LNCaP clone FGC (cell line): ENCODE data around the gene NRP1.
"Not testable (repeated sequence)": the region's sequence is repeated elsewhere in the genome, so short reads cannot be mapped to it uniquely, and the experiment has no call there.

Experiments used
- DNase-seq: peaks from one replicate; pipeline ENCODE4 v3.0.0-alpha.2; 2011; ENCODE audit warnings: low read depth
- H3K4me3 ChIP-seq: 2 replicates; pipeline ENCODE4 v1.5.1; 2011; ENCODE audit warnings: mild to moderate bottlenecking, low read depth, low read length, control low read depth
- TF ChIP-seq, protein P1 (sequence below): IDR thresholded peaks from 2 replicates; pipeline ENCODE4 v1.5.1; 2012; ENCODE audit warnings: mild to moderate bottlenecking; ENCODE audit not compliant: control insufficient read depth, insufficient read depth; ENCODE audit errors: extremely low read depth

NRP1 gene

DNA sequence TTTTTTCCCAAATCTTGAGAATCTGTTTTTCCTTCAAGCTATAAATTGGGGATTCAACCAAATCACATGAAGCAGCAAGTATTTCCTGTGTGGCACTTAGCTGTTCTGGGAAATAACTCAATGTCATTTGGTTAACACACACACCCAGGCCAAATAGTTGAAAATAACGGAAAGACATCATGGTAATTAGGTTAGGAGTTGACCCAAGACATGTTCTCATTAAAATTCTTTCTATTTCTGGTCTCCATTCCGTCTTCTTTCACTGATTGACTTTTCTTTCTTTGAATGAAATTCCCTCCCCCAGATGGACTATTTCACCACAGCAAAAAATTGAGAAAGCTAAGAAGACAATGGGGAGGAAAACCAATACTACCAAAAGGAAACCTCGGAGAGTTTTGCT lies 30.5 kb downstream of the NRP1 start:
- H3K4me3 ChIP-seq: no peak overlapping the region
- TF ChIP-seq, protein P1, sequence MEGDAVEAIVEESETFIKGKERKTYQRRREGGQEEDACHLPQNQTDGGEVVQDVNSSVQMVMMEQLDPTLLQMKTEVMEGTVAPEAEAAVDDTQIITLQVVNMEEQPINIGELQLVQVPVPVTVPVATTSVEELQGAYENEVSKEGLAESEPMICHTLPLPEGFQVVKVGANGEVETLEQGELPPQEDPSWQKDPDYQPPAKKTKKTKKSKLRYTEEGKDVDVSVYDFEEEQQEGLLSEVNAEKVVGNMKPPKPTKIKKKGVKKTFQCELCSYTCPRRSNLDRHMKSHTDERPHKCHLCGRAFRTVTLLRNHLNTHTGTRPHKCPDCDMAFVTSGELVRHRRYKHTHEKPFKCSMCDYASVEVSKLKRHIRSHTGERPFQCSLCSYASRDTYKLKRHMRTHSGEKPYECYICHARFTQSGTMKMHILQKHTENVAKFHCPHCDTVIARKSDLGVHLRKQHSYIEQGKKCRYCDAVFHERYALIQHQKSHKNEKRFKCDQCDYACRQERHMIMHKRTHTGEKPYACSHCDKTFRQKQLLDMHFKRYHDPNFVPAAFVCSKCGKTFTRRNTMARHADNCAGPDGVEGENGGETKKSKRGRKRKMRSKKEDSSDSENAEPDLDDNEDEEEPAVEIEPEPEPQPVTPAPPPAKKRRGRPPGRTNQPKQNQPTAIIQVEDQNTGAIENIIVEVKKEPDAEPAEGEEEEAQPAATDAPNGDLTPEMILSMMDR: no peak
- no peak for DNase-seq

- TF ChIP-seq, protein P1: no peak
- no peak for DNase-seq
- H3K4me3 ChIP-seq: no peak overlapping the region
Measured at GRCh38 chr10:33302208-33302829, 32.1 kb downstream of the NRP1 start.

- H3K4me3 ChIP-seq: no peak overlapping the region
Measured at GRCh38 chr10:33301097-33301789, 33.2 kb downstream of the NRP1 start.

DNA sequence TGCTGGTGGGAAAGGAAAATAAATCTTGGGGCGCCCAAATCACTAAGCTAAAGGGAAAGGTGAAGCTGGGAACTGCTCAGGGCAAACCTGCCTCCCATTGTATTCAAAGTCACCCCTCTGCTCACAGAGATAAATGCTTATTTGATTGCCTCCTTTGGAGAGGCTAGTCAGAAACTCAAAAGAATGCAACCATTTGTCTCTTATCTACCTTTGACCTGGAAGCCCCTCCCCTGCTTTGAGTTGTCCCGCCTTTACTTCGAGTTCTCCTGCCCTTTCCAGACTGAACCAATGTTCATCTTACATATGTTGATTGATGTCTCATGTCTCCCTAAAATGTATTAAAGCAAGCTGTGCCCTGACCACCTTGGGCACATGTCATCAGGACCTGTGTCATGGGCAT lies 33.9 kb downstream of the NRP1 start:
- H3K4me3 ChIP-seq, DNase-seq: not testable (repeated sequence)

More at GRCh38 chr10:33301097-33301789, 33.2 kb downstream of the NRP1 start:
- no peak for DNase-seq
- TF ChIP-seq, protein P1: no peak

GRCh38 chr10:33298893-33299292 lies 35.6 kb downstream of the NRP1 start:
- no peak overlapping the region for H3K4me3 ChIP-seq
- TF ChIP-seq, protein P1: no peak
- DNase-seq: no peak

- no peak for DNase-seq
- no peak overlapping the region for H3K4me3 ChIP-seq
- TF ChIP-seq, protein P1: no peak
Measured at GRCh38 chr10:33298110-33298509, 36.4 kb downstream of the NRP1 start.

DNA sequence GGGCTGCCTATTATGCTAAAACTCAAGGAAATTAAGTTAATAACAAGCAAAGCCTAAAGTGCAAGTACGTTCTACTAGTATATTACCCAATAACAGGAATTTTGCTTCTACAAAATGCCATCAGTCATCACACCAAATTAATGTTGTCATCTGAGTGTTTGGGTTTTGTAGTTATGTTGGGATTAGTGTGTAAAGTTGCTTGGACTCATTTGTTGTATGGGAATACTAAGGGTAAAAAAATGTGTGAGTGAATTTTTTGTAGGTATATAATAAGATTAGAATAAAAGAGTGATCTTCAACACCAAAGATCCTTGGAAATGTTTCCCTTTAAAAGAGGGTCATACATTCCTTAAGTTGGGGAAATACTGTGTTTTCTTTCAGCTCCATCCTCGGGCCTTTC lies 38.6 kb downstream of the NRP1 start:
- no peak for DNase-seq
- no peak overlapping the region for H3K4me3 ChIP-seq
- TF ChIP-seq, protein P1: no peak
